Transverse colon (tissue), 4 donors: ENCODE data around the gene UIMC1.

Source experiments
- POLR2A ChIP-seq: fragments of 450-650 bp; IDR thresholded peaks from one replicate; pipeline ENCODE4 v1.6.1; 2016; ENCODE audit warnings: antibody characterized with exemption, mild to moderate bottlenecking, moderate library complexity
- POLR2AphosphoS5 ChIP-seq, 3 donors: sonication (generic); formaldehyde crosslinking; IDR thresholded peaks; one replicate each; pipeline ENCODE4 v1.6.1; 2016; ENCODE audit warnings: antibody characterized with exemption in 3 of 3
- TF ChIP-seq, protein P1 (sequence below), 5 experiments: fragments of 200-600 bp in 3 of 5; fragments of 450-650 bp in 2 of 5; sonication (generic) in 3 of 5; IDR thresholded peaks; 1 replicate in 2 of 5; 2 replicates in 3 of 5; pipeline ENCODE4 v1.5.1; 2016 to 2017; ENCODE audit warnings: antibody characterized with exemption in 5 of 5, inconsistent platforms in 3 of 5, mild to moderate bottlenecking in 2 of 5, moderate library complexity in 1 of 5

DNA sequence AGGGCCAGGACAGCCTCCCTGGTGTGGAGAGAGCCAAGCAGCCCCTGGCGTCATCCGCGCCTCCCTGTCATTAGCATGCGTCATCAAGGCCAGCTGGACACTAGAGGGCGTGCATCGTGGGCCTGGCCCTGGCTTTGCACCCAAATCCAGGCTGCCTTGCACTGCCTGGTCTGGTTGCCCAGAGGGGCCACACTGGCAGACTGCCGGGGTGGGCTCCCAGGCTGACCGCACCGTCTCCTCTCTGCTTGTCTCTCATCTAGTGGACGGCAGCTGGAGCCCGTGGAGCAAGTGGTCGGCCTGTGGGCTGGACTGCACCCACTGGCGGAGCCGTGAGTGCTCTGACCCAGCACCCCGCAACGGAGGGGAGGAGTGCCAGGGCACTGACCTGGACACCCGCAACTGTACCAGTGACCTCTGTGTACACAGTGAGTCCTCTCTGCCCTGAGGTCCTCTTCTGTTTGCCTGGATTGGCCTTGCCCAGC is 136.4 kb downstream of the UIMC1 start:
- TF ChIP-seq, protein P1, sequence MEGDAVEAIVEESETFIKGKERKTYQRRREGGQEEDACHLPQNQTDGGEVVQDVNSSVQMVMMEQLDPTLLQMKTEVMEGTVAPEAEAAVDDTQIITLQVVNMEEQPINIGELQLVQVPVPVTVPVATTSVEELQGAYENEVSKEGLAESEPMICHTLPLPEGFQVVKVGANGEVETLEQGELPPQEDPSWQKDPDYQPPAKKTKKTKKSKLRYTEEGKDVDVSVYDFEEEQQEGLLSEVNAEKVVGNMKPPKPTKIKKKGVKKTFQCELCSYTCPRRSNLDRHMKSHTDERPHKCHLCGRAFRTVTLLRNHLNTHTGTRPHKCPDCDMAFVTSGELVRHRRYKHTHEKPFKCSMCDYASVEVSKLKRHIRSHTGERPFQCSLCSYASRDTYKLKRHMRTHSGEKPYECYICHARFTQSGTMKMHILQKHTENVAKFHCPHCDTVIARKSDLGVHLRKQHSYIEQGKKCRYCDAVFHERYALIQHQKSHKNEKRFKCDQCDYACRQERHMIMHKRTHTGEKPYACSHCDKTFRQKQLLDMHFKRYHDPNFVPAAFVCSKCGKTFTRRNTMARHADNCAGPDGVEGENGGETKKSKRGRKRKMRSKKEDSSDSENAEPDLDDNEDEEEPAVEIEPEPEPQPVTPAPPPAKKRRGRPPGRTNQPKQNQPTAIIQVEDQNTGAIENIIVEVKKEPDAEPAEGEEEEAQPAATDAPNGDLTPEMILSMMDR (IDR thresholded peaks at IDR 0.05), result peak in 3 of 5 experiments; percentile 13 to 19 (median 14)
- TF ChIP-seq POLR2A, result no peak
- no peak for TF ChIP-seq POLR2AphosphoS5 (IDR thresholded peaks at IDR 0.05)
